GM19438 (cell line): ENCODE measurements around the gene GPN3.
"Not testable (repeated sequence)": the region's sequence is repeated elsewhere in the genome, so short reads cannot be mapped to it uniquely, and the experiment has no call there.

ENCODE experiments used
- ATAC-seq: cut with Tn5 transposase; IDR thresholded peaks from one replicate; pipeline ENCODE4 v1.9.1; 2021; ENCODE audit warnings: low read depth; ENCODE audit not compliant: unreplicated experiment

GPN3 gene

DNA sequence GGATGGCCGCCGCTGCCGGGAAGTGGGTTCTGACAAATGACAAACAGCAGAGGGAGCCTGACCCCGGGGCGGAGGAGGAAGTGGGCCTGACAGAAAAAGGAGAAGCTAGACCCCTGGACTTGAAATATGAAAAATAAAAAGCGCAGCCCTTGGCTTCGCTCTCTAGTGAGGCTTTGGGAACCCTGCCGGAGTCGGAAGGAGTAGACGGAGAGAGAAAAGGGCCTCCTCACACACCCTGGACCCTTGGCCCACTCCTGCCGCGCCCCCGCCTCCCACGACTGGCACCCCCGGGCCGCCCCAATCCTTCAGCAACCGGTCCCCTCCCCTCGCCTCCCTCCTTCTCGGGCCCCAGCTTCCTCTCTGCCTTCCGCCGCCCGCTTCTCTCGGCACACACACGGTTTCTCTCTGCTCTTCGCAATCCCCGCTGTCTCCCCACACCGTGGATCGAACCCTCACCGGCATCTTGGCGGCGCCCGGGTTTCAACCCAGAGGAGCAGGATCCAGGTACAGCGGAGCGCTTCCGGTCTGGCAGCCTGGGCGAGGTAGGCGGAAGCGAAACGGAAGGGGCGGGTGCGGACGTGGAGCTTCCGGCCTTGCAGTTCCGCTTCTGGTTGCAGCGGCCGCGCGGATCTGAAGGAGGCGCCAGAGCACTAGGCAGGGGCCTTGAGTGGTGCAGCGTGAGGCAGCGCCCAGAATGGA, 18.1 kb downstream of the GPN3 start, which contains the start of gene ARPC3:
ARPC3 (minus strand) TSS at position 539 of the 699 bp plus-strand sequence; CDS start at position 462, 77 bp downstream.
- ATAC-seq = peak; percentile 79

DNA sequence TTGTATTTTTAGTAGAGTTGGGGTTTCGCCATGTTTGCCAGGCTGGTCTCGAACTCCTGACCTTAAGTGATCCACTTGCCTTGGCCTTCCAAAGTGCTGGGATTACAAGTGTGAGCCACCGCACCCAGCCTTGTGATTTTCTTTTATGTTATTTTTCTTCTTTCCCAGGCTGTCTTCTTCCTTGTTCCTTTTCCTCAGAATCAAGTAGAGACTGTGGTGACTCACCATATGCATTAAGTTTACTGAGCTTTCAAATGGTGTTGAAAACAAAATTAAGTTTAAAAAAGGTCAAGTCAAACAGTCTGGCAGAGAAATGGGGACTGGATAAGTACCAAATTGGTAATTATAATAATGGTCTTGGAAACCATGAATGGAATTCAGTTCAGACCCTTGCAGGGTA, 23.6 kb downstream of the GPN3 start:
- no peak for ATAC-seq

DNA sequence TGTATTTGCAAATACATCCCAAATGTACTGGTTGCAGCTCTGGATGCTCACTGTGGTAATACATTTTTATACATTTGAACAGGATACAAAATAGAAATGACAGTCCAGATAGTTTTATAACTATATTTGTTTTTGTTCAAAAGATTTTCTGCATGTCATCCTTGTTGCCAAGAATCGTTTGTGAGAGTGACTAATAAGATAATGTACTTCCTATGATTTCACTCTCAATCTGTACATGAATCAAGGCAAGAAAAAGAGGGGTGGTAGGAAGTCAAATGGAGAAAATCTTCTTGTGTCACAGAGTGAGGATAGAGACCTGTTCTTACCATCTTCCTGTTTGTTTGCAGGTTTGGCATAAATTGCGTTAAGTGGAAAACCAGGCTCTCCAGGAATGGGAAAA, 31.8 kb downstream of the GPN3 start:
- no peak for ATAC-seq

DNA sequence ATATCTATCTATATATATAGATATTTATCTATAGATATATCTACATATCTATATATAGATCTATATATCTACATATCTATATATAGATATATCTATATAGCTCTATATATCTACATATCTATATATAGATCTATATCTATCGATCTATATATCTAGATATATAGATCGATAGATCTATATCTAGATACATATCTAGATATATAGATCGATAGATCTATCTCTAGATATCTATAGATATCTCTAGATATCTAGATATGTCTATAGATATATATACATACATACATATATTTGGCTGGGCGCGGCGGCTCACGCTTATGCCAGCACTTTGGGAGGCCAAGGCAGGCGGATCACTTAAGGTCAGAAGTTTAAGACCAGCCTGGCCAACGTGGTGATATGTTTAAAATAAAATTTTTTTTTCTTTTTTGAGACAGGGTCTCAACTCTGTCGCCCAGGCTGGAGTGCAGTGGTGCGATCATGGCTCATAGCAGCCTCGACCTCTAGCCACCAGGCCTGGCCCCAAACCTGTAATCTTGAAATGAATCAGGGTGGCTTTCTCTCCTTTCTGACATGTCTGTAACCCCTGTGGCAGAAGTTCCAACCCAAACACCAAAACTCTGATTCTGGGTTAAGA, 36.0 kb downstream of the GPN3 start:
- ATAC-seq = no peak

DNA sequence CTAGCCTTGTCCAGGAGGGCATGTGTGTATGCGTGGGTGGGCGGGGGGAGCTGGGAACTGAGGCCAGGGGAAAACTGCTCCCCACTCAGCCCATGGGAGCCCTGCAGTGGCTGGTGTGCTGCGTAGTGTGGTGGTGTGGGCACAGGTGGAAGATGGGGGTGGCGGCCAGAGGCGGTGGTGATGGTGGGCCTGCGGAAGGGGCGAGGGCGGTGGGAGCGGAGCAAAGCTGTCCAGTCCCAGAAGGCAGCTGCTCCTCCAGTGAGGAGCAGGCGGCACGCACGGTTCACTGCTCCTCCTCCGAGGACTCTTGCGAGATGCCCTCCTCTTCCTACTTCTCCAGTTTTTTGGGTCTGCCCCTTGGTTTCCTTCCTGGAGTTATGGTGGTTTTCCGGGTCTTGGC, 38.4 kb downstream of the GPN3 start:
- ATAC-seq = not testable (repeated sequence)

DNA sequence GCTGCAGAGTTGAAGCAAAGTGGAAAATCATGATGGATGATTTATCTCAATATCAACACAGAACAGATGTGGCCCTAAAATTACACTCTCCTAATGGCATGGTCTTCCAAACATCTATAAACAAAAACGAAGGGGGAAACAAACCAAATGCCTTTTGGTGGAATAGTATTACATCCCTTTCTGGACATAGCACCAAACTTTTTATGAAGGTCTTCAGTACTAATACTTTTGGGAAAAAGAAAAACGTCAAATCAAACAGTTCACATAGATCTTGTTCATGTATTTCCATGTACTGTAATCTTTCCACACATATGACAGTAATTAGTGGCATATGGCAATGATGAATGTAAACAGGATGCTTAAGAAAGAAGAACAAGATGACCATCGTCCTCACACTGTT, 41.7 kb downstream of the GPN3 start:
- ATAC-seq = no peak

DNA sequence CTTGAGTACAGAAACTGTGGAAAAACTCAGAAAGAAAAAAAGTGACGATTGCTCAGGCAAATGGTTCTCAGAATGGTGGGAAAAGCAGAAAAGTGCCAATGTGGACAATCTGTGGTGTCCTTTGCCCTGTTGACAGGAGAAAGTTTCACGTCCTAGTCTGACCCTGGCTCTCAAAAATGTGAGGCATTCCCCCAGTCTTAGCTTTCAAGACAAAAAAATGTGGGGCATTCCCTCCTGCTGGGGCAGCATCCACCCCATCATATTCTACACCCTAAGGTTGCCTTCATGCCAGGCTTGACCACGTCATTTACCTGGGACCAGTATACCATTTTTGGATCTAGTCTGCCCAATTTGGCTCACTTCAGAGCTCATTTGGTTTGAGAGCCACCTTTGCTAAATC, 43.8 kb downstream of the GPN3 start:
- ATAC-seq = no peak

DNA sequence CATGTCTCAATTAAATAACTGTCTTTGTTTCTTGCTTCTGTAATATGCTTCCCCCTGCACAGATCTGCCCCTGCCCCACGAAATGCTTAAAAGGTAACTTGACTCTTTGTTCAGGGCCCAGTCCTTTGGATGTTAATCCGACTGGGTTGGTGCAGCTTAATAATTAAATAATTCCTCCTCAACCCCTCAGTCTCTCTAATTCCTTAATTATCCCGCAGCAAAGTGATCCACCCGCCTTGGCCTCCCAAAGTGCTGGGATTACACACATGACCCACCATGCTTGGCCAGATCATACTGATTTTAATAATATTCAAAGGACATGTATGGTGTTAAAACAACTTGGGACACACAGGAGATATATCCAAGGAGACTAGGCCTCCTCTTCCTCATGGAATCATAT, 46.4 kb downstream of the GPN3 start:
- ATAC-seq = no peak

DNA sequence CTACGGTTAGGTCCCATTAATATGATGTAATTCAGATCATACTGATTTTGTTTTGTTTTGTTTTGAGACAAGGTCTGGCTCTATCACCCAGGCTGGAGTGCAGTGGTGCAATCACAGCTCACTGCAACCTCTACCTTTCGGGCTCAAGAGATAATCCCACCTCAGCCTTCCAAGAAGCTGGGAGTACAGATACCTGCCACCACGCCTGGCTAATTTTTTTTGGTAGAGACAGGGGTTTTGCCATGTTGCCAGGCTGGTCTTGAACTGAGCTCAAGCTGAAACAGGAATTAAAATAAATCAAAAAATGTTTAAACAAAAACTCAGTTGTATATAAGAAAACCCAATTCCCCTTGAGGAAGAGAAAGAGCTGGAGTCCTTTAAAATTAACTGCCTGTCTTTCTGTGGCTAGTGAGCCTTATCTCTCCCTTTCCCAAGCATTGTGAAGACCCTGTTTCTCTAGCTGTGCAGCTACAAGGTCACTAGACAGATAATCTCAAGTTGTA, 46.8 kb downstream of the GPN3 start:
- ATAC-seq = no peak

DNA sequence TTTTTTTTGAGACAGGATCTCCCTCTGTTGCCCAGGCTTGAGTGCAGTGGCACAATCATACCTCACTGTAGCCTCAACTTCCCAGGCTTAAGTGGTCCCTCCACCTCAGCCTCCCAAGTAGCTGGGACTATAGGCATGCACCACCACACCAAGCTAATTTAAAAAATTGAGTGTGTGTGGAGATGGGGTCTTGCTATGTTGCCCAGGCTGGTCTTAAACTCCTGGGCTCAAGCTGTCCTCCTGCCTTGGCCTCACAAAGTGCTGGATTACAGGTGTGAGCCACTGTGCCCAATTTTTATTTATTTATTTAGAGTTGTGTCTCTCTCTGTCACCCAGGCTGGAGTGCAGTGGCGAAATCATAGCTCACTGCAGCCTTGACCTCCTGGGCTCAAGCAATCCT, 47.4 kb downstream of the GPN3 start:
- ATAC-seq = not testable (repeated sequence)

DNA sequence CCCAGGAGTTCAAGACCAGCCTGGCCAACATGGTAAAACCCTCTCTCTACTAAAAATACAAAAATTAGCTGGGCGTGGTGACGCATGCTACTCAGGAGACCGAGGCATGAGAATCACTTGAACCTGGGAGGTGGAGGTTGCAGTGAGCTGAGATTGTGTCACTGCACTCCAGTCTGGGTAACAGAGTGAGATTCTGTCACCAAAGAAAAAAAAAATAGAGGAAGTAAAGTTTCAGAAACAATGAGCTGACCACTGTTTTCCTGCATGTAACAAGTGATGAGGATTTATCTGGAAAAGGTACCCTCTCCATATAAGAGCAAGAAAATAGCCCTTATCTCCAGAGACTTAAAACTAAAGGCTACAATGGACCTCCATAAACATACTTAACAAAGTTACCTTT, 50.9 kb downstream of the GPN3 start:
- ATAC-seq = not testable (repeated sequence)

DNA sequence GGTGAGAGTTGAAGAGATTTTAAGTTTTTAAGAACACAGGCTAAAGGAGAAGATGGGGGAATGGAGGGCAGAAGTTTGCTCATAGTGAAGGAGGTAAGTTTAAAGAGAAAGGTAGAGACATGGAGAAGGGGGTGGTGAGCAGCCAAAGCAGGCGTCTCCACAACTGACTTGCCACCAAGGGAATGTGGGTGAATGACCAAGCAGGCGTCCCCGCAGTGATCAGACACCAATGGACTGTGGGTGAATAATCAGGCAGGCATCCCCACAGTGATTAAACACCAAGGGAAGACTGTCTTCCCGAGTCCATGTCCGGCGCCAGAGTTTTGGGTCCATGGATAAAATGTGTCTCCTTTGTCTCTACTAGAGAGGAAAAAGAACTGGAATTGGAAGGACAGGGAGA, 58.0 kb downstream of the GPN3 start:
- ATAC-seq = not testable (repeated sequence)

DNA sequence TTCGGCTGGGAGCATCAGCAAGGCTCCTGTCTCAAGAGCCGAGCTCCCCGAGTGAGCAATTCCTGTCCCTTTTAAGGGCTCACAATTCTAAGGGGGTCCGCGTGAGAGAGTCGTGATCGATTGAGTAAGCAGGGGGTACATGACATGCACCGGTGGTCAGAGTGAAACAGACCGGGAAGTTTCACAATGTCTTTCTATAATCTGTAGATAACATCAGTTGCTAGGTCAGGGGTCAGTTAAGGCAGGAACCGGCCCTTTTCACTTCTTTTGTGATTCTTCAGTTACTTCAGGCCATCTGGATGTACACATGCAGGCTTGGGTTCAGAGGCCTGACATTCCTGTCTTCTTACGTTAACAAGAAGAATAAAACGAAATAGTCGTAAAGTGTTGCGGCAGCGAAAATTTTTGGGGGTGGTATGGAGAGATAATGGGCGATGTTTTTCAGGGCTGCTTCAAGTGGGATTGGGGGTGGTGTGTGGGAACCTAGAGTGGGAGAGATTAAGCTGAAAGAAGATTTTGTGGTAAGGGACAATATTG, 62.9 kb downstream of the GPN3 start:
- ATAC-seq = not testable (repeated sequence)

DNA sequence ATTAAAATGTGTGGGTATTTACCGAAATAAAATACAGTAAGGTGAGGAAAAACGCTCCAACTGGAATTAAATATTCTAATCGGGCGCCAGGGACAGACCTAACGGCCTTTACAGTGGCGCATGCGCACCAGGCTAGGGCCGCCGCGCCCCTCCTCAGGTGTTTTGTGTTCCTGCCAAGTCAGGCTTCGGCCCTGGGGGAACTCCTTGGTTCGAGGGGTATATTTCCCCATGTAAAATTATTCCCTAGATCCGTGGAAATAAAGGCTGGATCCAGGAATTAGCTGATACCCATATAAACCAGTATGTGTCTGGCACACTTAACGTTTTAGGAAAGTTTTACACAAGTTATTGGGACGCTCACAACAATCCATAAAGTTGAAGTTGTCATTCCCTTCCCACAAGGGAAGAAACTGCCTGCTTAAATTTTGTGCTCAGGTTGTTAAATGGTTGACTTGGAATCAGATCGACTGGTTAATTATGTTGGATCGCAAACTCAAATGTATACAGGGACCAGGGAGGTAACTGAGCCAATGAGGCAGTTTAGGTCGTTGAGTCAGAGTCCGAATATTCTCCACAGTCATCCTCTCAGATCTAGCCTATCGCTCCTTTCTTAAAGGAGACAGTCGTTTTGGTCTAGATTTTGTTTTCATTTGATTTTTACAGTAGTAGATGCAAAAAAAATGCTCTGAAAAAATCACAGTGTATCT, 63.9 kb downstream of the GPN3 start:
- ATAC-seq = no peak

DNA sequence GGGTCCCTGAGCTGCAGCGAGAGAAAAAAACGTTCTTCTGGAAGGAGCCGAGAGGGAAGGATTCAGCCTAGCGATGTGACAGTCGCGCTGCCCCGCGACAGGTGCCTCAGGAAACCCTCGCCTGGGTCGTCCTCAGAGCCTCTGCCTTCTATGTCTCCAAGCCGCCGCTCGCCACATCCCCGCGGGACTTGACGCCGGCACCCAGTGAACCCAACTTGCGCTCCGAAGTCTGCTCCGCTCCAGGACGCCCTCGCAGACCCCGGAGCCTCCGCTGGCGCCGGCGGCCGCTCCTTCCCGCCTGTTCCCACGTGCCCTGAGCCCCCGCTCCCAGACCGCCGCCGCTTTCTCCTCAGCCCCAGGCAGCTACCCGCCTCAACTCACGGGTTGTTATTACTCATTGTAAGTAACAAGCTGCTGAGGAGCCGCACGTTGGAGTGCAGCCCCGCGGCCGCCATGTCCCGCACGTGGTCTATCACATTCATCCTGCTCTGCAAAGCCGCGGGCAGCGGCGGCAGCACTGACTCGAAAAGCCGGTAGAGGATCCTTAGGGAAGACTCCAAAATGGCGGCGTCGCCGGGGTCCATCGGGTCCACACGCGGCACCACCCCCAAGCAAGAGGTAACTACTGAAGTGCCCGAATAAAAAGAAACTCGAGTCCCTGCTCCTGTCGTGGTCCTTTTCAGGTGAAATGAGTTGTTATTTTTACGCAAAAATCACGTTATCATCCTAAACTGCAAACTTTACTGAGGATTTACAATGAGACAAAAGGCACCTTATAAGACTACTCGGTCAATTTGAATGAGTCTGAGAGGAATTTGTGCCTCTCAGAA, 64.7 kb downstream of the GPN3 start, which contains the start of gene ANAPC7:
ANAPC7 (minus strand) TSS at position 563 of the 830 bp plus-strand sequence; CDS start at position 482, 81 bp downstream.
- ATAC-seq = peak; percentile 80
